ENCODE data around the gene FLT3. TPM values are rescaled to one million over a fixed set of nuclear protein-coding genes. Genes with fewer than 3 reads are reported as not detected.
A peak's percentile ranks its signal among the peaks of the same experiment; 100 is the strongest.
"Not testable (repeated sequence)": the region's sequence is repeated elsewhere in the genome, so short reads cannot be mapped to it uniquely, and the experiment has no call there.

Gene FLT3
- total RNA-seq, 6 donors from 2014 or later: 0.89 to 6.3 (median 1.6) TPM

GRCh38 chr13:27965740-27966640 is 134.4 kb downstream of the FLT3 start:
- peaks cover 3 to 80% (median 45%) of the 10 kb centered on the region in 4 donors for H3K27me3 ChIP-seq

DNA sequence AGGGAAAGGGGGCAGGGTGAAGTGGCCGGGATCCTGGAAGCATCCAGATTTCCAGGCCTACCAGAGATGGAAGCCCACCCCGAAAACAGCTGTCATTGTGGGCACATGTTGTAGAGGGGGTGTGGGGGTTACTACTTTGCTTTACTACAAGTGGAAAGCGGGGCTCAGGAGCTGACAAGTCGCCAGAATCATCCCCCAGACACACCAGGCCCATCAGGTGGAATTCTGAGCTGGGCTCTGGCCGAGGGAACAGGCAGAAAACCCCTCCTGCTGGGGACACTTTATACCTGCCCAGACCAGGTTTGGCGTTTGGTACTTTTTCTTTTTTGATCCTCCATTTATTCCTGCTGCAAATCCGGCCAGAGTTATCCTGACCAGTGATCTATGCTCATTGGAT is 135.0 kb downstream of the FLT3 start:
- ATAC-seq (ENCODE audit: low FRiP score in 2 of 2) (no peak), DNase-seq (no peak)
- H3K4me1 ChIP-seq: peaks cover 13 to 51% (median 25%) of the 10 kb centered on the region in 4 donors
- 59 to 68% methylated on average over 7 of the region's 7 CpGs for WGBS, 2 donors
- TF ChIP-seq, protein P1, sequence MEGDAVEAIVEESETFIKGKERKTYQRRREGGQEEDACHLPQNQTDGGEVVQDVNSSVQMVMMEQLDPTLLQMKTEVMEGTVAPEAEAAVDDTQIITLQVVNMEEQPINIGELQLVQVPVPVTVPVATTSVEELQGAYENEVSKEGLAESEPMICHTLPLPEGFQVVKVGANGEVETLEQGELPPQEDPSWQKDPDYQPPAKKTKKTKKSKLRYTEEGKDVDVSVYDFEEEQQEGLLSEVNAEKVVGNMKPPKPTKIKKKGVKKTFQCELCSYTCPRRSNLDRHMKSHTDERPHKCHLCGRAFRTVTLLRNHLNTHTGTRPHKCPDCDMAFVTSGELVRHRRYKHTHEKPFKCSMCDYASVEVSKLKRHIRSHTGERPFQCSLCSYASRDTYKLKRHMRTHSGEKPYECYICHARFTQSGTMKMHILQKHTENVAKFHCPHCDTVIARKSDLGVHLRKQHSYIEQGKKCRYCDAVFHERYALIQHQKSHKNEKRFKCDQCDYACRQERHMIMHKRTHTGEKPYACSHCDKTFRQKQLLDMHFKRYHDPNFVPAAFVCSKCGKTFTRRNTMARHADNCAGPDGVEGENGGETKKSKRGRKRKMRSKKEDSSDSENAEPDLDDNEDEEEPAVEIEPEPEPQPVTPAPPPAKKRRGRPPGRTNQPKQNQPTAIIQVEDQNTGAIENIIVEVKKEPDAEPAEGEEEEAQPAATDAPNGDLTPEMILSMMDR (IDR thresholded peaks at IDR 0.05): no peak
- TF ChIP-seq EP300 (IDR thresholded peaks at IDR 0.05) (no peak), POLR2AphosphoS5 (IDR thresholded peaks at IDR 0.05) (no peak), POLR2A (IDR thresholded peaks at IDR 0.05) (no peak)
- no peaks in the 10 kb centered on the region for H3K9me3 ChIP-seq
- peaks cover 6 to 79% (median 46%) of the 10 kb centered on the region in 4 donors for H3K27me3 ChIP-seq
- no peaks in the 10 kb centered on the region for H3K36me3 ChIP-seq
- H3K4me3 ChIP-seq: no peak overlapping the region
- H3K27ac ChIP-seq: no peak overlapping the region

More at GRCh38 chr13:27965740-27966640, 134.4 kb downstream of the FLT3 start:
- DNase-seq: no peak
- ATAC-seq (ENCODE audit: low FRiP score in 2 of 2): no peak
- 11 to 27% methylated on average over 13 to 43 of the region's 45 CpGs for WGBS, 2 donors
- Histone ChIP-seq H3K27ac (no peak overlapping the region), H3K36me3 (no peaks in the 10 kb centered on the region), H3K9me3 (no peaks in the 10 kb centered on the region), H3K4me3 (peak overlapping the region in 1 of 4 donors; percentile 24), H3K4me1 (peaks cover 6 to 48% (median 19%) of the 10 kb centered on the region in 4 donors)
- TF ChIP-seq POLR2AphosphoS5 (IDR thresholded peaks at IDR 0.05) (no peak), EP300 (IDR thresholded peaks at IDR 0.05) (no peak), POLR2A (IDR thresholded peaks at IDR 0.05) (no peak)
- TF ChIP-seq, protein P1 (IDR thresholded peaks at IDR 0.05): no peak

DNA sequence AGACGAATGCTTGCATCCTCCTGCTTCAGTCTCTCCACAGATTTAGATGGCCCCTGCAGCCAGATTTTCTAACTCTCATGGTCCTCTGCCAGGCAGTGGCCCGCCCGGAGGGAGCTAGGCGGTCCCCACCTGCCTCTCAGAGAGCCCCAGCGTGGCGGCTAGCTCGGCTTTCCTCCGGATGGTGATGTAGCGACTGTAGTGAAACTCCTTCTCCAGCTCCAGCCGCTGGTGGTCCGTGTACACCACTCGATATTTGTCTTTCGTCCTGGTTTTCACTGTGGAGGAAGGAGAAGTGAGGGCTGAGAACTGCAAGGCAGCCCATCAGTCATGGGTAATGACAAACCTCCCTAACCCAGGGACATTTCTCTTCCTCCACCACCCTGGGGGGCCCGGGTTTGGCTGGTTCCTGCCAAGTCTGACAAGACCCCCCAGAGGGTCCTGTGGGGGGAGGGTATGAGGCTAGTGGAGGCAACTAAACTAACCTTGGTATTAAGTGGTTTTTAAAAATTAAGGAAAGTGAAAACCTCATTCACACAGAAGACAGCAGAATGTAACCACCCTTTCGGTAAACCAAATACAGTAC is 135.5 kb downstream of the FLT3 start:
- ATAC-seq (ENCODE audit: low FRiP score in 2 of 2) (no peak), DNase-seq (no peak)
- H3K4me3 ChIP-seq: no peak overlapping the region
- TF ChIP-seq EP300 (IDR thresholded peaks at IDR 0.05): no peak
- TF ChIP-seq, protein P1 (IDR thresholded peaks at IDR 0.05): no peak
- TF ChIP-seq POLR2AphosphoS5 (IDR thresholded peaks at IDR 0.05): no peak
- no peak for TF ChIP-seq POLR2A (IDR thresholded peaks at IDR 0.05)
- WGBS, 2 donors: 9 to 15% methylated on average over 15 of the region's 15 CpGs
- peaks cover 17 to 54% (median 29%) of the 10 kb centered on the region in 4 donors for H3K4me1 ChIP-seq
- no peak overlapping the region for H3K27ac ChIP-seq
- no peaks in the 10 kb centered on the region for H3K9me3 ChIP-seq
- peaks cover 6 to 78% (median 47%) of the 10 kb centered on the region in 4 donors for H3K27me3 ChIP-seq
- H3K36me3 ChIP-seq: no peaks in the 10 kb centered on the region

- not testable (repeated sequence) for DNase-seq; H3K4me3 ChIP-seq; H3K9me3 ChIP-seq; H3K36me3 ChIP-seq; ATAC-seq (ENCODE audit: low FRiP score in 2 of 2); H3K27ac ChIP-seq
- H3K27me3 ChIP-seq: peaks cover 6 to 79% (median 48%) of the 10 kb centered on the region in 4 donors
- peaks cover 17 to 54% (median 31%) of the 10 kb centered on the region in 4 donors for H3K4me1 ChIP-seq
- 56 to 68% methylated on average over 8 to 13 of the region's 13 CpGs for whole genome bisulfite sequencing, 2 donors
Observed at GRCh38 chr13:27964206-27964605, 136.2 kb downstream of the FLT3 start.

GRCh38 chr13:27963491-27963890 is 136.9 kb downstream of the FLT3 start:
- TF ChIP-seq, protein P1 (IDR thresholded peaks at IDR 0.05): no peak
- TF ChIP-seq POLR2AphosphoS5 (IDR thresholded peaks at IDR 0.05) (no peak), POLR2A (IDR thresholded peaks at IDR 0.05) (no peak), EP300 (IDR thresholded peaks at IDR 0.05) (no peak)
- peaks cover 13 to 47% (median 25%) of the 10 kb centered on the region in 4 donors for H3K4me1 ChIP-seq
- WGBS, 2 donors: 65 to 74% methylated on average over 3 of the region's 3 CpGs
- no peak overlapping the region for H3K4me3 ChIP-seq
- DNase-seq: no peak
- H3K9me3 ChIP-seq: no peaks in the 10 kb centered on the region
- no peaks in the 10 kb centered on the region for H3K36me3 ChIP-seq
- H3K27me3 ChIP-seq: peaks cover 2 to 77% (median 46%) of the 10 kb centered on the region in 4 donors
- H3K27ac ChIP-seq: no peak overlapping the region
- ATAC-seq (ENCODE audit: low FRiP score in 2 of 2): no peak
